Astrocyte (in vitro differentiated cells and primary cell): ENCODE results near the gene CAMKK2.

ENCODE experiments used
- EZH2 ChIP-seq: IDR thresholded peaks from 2 replicates; pipeline ENCODE4 v1.6.1; 2012; ENCODE audit warnings: mild to moderate bottlenecking, low read length, inconsistent platforms; ENCODE audit not compliant: insufficient read depth
- TF ChIP-seq, protein P1 (sequence below): IDR thresholded peaks from 2 replicates; pipeline ENCODE4 v1.5.1; 2011; ENCODE audit warnings: low read depth, mild to moderate bottlenecking, inconsistent platforms, low read length, moderate library complexity; ENCODE audit not compliant: insufficient read depth

DNA sequence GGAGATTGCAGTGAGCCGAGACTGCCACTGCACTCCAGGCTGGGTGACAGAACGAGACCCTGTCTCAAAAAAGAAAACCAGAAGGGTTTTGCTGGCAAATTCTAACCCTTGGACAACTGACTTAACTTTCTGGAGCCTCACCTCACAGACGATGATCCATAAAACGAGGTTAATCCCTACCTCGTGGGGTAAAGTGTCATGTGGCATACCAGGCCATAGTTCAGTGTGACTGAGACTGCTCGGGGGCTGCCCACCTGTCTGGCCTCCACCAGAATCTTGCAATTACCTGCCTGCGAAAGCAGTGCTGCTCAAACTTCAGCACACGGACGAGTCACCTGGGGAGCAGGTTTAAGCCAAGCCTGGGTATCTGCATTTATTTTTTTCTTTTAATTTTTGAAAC lies 59.7 kb downstream of the CAMKK2 start:
- TF ChIP-seq, protein P1, sequence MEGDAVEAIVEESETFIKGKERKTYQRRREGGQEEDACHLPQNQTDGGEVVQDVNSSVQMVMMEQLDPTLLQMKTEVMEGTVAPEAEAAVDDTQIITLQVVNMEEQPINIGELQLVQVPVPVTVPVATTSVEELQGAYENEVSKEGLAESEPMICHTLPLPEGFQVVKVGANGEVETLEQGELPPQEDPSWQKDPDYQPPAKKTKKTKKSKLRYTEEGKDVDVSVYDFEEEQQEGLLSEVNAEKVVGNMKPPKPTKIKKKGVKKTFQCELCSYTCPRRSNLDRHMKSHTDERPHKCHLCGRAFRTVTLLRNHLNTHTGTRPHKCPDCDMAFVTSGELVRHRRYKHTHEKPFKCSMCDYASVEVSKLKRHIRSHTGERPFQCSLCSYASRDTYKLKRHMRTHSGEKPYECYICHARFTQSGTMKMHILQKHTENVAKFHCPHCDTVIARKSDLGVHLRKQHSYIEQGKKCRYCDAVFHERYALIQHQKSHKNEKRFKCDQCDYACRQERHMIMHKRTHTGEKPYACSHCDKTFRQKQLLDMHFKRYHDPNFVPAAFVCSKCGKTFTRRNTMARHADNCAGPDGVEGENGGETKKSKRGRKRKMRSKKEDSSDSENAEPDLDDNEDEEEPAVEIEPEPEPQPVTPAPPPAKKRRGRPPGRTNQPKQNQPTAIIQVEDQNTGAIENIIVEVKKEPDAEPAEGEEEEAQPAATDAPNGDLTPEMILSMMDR, result no peak
- TF ChIP-seq EZH2, result no peak
